Panc1 (cell line): ENCODE measurements around the gene SCYL2.

Source experiments
- CTCF ChIP-seq: fragments of 450-650 bp; IDR thresholded peaks from 2 replicates; pipeline ENCODE4 v1.5.1; 2017; ENCODE audit warnings: mild to moderate bottlenecking
- POLR2AphosphoS5 ChIP-seq: IDR thresholded peaks from 2 replicates; pipeline ENCODE4 v1.6.1; 2012; ENCODE audit warnings: mild to moderate bottlenecking, low read depth, low read length, moderate library complexity
- REST ChIP-seq, 2 experiments: IDR thresholded peaks; 2 replicates each; pipeline ENCODE4 v1.6.1; 2011 to 2012; ENCODE audit warnings: low read depth in 2 of 2, control low read depth in 1 of 2, low read length in 1 of 2, mild to moderate bottlenecking in 1 of 2, moderate library complexity in 1 of 2; ENCODE audit not compliant: insufficient read depth in 1 of 2
- SIN3A ChIP-seq: IDR thresholded peaks from 2 replicates; pipeline ENCODE4 v1.6.1; 2012; ENCODE audit warnings: low read depth, mild to moderate bottlenecking, low read length, moderate library complexity, borderline replicate concordance; ENCODE audit not compliant: insufficient read depth
- TCF7L2 ChIP-seq: IDR thresholded peaks from 2 replicates; pipeline ENCODE4 v1.6.1; 2011; ENCODE audit warnings: mild to moderate bottlenecking, low read depth, low read length, inconsistent platforms

- TF ChIP-seq CTCF (no peak), POLR2AphosphoS5 (no peak), REST (IDR thresholded peaks at IDR 0.05; ENCODE audit: insufficient read depth in 1 of 2, low read depth in 2 of 2, low read length in 1 of 2) (no peak), SIN3A (no peak), TCF7L2 (no peak)
Measured at GRCh38 chr12:100303831-100304230, 36.9 kb downstream of the SCYL2 start.
